ENCODE data around the gene UPF2. TPM values are rescaled to one million over a fixed set of nuclear protein-coding genes. Genes with fewer than 3 reads are reported as not detected.
A peak's percentile ranks its signal among the peaks of the same experiment; 100 is the strongest.
"Not testable (repeated sequence)": the region's sequence is repeated elsewhere in the genome, so short reads cannot be mapped to it uniquely, and the experiment has no call there.

The UPF2 gene, protein sequence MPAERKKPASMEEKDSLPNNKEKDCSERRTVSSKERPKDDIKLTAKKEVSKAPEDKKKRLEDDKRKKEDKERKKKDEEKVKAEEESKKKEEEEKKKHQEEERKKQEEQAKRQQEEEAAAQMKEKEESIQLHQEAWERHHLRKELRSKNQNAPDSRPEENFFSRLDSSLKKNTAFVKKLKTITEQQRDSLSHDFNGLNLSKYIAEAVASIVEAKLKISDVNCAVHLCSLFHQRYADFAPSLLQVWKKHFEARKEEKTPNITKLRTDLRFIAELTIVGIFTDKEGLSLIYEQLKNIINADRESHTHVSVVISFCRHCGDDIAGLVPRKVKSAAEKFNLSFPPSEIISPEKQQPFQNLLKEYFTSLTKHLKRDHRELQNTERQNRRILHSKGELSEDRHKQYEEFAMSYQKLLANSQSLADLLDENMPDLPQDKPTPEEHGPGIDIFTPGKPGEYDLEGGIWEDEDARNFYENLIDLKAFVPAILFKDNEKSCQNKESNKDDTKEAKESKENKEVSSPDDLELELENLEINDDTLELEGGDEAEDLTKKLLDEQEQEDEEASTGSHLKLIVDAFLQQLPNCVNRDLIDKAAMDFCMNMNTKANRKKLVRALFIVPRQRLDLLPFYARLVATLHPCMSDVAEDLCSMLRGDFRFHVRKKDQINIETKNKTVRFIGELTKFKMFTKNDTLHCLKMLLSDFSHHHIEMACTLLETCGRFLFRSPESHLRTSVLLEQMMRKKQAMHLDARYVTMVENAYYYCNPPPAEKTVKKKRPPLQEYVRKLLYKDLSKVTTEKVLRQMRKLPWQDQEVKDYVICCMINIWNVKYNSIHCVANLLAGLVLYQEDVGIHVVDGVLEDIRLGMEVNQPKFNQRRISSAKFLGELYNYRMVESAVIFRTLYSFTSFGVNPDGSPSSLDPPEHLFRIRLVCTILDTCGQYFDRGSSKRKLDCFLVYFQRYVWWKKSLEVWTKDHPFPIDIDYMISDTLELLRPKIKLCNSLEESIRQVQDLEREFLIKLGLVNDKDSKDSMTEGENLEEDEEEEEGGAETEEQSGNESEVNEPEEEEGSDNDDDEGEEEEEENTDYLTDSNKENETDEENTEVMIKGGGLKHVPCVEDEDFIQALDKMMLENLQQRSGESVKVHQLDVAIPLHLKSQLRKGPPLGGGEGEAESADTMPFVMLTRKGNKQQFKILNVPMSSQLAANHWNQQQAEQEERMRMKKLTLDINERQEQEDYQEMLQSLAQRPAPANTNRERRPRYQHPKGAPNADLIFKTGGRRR
- 31.3 TPM for total RNA-seq

DNA sequence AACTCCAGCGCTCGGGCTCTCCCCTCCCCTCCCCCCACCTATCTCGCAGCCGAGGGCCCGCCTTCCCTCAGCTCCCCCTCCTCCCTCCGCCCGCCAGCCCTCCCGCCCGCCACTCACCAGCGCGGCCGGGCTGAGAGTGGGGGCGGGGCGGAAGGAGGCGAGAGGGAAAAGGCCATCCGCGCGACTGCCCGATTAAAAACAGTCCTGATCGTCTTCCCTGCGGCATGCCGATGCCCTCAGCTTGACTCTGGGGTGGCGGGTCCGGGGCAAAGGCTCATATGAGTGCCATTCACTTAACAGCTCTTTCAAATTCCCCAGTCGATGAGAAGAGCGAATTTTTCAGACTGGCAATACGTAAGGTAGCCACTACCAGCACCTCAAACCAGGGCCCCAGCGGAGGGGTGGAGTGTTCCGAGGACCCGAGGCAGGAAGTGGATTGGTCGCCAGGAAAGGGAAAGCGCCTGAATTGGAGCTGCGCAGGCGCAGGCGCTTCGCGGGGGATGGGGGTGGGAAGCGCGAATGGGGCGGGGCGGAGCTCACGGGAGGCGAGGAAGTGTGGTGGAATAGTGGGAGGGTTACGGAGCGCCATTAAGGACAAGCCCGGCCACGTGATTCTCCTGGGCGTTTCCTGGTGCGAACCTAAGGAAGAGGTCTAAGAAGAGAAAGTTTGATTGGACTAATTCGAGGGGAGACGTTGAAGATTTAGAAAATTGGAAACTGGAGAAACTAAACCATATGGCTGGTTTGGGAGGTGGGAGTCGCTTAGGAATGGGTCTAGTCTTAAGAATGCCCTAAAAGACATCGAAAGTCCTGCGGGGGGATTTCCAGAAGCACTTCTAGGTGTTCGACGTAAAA, at the start of gene UPF2:
Gene UPF2 (minus strand): TSS at position 13 of the 855 bp plus-strand sequence. CDS start 7,386 bp downstream, outside the sequence.
- peak; percentile 100 for DNase-seq

DNA sequence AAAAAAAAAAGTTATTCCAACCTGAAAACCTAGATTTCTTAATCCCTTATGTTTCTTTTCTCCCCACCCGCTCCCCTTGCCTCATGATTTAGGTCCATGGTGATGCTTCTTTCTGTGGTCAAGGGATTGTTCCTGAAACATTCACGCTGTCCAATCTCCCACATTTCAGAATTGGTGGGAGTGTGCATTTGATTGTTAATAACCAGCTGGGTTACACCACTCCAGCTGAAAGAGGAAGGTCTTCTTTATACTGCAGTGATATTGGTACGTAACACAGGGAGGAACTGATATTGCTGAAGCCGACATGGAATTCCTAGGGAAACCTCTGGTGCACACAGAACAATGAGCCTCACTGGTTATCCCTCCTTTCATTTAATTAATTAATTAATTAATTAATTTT, 48.8 kb upstream of the UPF2 start:
- no peak for DNase-seq

DNA sequence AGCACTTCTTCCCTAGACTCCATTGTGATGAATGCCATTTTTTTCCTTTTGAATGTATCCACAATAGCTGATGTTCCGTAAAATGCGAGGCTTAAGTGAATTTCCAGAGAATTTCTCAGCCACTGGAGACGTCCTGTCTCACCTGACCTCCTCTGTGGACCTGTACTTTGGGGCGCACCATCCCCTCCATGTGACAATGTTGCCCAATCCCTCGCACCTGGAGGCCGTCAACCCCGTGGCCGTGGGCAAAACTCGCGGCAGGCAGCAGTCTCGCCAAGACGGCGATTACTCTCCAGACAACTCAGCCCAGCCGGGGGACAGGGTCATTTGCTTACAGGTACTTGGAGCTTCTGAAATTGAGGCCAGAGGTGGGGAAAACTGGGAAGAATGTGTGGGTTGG, 46.3 kb upstream of the UPF2 start:
- no peak for DNase-seq

DNA sequence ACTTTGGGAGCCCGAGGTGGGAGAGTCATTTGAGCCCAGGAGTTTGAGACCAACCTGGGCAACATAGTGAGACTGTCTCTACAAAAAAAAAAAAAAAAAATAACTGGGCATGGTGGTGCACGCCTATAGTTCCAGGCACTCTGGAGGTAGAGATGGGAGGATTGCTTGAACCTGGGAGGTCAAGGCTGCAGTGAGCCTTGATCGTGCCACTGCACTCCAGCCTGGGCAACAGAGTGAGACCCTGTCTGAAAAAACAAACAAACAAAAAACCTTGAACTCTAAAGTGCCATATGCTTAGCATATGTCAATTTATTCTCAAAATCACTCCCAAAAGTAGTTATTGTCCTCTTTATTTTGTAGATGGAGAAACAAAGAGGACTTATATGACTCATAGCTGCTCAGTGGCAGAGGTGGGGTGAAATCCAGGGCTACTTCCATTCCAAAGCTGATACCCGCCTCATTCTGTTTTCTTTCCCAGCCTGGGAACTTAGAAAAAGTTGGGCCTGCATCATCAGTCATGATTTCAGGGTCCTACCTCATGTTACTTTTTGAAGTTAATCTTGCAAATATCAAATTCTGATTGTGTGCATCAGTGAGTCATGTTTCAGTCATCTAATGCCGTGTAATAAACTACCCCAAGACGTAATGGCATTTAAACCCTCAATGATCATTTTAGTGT, 39.4 kb upstream of the UPF2 start:
- DNase-seq = no peak

DNA sequence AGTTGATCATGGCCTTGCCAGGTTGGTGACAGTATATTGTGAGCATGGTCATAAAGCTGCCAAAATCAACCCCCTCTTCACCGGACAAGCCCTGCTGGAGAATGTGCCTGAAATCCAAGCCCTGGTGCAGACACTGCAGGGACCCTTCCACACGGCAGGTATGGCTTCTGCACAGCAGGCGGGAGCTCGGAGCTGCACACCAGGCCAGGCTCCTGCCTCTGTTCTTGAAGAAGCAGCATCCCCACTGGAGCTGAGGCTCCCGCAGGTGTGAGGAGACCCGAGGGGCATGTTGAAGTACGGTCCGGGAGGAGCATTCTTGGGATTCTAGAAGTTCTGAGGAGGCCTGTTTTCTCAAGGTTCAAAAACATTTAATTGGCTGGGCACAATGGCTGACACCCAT, 38.9 kb upstream of the UPF2 start:
- no peak for DNase-seq

DNA sequence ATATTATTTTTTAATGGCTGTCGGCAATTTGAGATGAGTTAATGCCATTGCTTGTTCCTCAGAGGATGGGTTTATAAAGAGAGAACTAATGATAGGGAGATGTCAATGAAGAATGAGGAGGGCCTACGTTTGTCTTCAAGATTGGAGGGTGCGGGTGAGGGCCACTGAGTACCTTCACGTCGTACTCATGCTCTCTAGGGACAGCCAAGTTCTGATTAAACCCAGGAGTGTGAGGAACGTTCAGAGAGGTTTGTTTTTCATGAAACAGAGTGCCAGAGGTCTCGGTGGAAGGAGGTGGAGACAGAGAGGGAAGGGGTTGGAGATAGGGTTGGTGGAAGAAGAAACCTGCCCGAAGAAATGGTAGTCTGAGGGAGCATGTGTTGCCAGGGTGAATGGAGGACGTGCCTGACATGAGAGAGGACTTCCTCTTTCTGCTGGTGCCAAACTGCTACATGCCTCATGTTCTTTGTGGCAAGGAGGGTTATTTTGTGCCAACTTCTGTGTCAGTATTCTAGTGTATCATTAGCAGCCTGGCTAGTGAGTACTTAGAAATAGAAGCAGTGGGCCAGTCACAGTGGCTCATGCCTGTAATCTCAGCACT, 35.1 kb upstream of the UPF2 start:
- DNase-seq = no peak

DNA sequence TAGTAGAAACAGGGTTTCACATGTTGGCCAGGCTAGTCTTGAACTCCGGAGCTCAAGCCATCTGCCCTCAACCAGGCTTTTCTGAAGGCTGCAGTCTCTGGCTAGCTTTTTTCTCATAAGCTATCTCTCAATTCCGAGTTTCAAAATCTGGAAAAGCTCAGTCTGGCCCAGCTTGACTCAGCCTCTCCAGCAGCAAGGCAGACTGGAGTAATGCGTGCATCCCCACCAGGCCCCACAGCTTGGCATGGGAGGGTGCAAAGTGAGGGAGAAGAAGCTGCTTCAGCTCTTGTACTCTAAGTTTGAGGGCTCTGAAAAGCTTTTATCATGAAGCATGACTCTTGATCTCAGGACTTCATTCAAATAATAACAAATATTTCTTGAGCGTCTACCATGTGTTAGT, 30.9 kb upstream of the UPF2 start:
- DNase-seq = no peak

DNA sequence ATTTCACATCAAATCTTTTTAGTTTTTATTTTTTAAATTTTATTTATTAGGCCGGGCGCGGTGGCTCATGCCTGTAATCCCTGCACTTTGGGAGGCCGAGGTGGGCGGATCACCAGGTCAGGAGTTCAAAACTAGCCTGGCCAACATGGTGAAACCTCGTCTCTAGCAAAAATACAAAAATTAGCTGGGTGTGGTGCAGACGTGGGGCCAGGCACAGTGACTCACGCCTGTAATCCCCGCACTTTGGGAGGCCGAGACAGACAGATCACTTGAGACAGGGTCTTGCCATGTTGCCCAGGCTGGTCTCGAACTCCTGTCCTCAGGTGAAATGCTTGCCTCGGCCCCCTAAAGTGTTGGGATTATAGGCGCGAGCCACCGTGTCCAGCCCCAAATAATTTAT, 28.8 kb upstream of the UPF2 start:
- DNase-seq = not testable (repeated sequence)

DNA sequence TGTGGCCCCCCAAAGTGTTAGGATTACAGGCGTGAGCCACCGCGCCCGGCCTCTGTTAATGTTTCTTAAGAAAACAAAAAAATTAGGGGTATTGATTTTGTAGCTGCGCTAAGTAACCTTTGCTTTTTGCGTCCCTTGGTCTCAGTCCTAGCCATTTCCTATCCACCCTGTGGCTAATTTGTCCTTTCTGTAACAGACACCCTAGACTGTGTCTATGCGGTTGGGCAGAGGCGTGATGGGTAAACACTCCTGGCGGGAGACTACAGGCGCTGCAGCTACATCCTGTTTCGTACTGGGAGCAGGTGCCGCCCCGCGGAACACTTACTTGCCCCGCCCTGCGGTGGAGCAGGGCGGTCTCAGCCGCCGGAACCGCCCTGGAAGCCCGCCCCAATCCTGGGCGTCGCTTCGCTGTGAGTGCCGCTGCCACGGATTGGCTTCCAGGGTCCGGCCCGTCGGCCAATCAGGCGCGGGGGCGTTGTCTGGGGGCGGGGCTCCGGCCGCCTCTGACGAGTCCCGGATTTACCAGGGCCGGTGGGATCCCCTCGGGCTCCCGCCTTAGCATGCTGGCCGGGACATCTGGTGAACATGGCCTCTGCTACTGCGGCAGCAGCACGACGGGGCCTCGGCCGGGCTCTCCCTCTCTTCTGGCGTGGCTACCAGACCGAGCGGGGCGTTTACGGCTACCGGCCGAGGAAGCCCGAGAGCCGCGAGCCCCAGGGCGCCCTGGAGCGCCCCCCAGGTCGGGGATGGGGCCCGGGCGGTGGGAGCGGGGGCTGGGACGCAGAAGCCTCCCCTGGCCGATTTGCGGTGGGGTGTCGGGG, 26.1 kb upstream of the UPF2 start, which contains the start of gene DHTKD1:
Gene DHTKD1 (plus strand): TSS at position 506 of the 821 bp plus-strand sequence. CDS start 80 bp downstream, at position 586.
- peak; percentile 99 for DNase-seq

DNA sequence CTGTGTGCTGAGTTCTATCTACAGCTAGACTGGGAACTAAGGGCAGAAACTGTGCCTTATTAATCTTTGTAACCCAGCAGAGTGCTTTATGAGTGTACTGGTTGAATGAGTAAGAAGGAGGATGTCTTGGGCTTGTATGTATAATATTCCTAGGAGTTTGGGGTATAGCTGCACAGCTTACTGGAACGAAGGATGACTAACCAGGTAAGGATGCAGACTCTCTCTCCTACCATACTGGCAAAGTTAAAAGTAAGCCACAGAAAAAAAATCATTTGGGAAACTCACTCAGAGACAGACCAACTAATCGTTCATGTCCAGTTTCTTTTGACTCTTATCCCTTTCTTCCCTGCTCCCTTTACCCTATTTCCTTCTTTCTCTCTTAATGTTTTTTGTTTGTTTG, 24.7 kb upstream of the UPF2 start:
- DNase-seq = no peak

DNA sequence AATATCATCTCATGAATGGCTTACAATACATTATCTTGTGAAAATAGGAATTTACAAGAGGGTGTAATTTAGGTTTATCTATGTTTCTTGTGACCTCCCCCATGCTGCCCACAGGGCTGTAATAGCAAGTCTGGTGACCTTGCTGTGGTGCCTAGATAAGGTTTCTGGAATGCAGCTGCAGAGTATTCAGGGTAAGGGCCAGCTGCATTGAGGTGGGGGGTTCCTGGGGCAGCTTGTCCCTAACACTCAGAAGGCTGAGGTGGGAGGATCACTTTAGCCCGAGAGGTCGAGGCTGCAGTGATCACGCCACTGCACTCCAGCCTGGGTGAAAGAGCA, 20.8 kb upstream of the UPF2 start:
- no peak for DNase-seq

DNA sequence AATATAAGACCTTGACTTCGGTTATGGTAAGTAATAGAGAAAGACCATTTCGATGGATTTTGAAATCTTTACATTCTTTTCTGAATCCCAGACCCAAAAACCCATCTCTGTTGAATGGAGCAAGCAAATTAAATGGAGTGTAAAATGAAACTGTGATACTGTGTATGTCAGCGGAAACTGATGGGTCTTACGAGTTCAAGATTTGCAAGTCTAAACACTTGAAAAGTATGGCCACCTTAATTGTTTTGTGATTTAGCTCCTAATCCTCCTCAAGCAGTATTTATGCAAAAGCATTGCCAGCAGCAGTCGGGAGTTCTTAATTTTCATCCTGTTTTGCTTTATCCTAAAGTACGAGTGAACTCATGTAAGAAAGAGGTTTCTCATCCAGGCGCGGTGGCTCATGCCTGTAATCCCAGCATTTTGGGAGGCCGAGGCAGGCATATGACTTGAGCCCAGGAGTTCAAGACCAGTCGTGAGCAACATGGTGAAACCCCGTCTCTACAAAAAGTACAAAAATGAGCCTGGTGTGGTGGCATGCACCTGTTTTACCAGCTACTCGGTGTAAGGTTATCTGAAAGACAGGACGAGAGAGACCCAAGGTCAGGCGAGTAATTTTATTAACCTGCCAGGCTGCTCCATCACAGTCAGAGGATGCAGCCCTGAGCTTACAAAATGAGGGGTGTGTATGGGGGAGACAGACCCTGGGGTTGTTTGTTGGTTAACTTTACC, 20.3 kb upstream of the UPF2 start:
- DNase-seq = peak; percentile 7

DNA sequence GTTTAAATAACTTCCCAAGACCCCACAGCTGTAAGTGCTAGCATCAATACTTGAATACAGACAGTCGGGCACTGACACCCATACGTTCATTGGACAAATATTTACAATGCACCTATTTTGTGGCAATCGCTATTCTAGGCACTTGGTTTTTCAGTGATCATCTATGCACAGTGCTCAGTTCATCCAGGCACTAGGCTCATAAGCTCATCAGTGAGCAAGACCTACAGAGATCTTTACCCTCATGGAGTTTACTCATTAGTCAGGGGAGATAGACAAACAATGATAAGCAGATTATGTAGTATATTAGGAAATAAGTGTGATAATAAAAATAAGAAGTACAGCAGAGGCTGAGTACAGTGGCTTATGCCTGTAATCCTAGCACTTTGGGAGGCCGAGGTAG, 18.5 kb upstream of the UPF2 start:
- DNase-seq = no peak

DNA sequence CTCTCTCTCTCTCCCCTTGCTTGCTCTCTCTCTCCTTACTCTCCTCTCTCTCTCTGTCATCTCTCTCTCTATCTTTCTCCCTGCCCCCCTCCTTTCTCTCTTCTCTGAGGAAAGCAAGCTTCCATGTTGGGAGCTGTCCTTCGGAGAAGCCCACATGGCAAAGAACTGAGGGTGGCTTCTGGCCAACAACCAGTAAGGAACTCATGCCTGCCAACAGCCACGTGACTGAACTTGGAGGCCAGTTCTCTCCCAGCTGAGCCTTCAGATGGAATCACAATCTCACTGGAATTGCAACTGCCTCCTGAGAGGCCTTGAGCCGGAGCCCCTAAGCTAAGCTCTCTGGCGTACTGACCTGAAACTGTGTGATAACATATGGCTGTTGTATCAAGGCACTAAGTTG, 14.1 kb upstream of the UPF2 start:
- no peak for DNase-seq

DNA sequence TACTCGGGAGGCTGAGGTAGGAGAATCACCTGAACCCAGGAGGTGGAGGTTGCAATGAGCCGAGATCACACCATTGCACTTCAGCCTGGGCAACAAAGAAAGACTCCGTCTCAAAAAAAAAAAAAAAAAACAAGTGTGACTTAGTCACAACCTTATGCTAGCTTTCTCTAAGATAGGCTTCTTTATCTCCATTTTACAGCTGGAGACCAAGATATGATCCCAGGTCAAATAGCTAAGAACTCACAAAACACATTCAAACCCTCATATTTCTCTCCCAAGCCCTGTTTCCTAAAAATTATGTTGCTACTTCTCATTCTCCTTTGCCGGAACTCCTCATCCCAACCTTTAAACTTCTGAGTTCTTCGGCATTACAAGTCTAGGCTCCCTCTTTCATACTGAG, 13.1 kb upstream of the UPF2 start:
- no peak for DNase-seq

DNA sequence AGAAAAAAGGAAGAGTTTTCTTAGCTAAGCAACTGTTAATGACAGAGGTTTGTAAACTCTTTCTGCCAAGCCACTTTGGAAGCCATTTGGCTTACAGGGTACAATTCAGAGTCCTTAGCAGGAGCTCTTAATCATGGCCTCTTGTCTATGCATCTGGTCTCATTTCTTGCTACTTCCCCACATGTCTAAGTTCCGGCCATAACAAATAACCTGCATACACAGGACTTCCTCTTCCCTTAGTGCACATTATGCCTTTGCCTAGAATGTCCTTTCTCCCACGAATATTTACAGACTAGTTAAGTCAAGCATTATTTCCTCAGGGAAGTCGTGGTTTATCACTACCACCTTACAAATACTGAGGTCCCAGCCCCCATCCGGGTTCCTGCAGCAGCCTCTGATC, 8.6 kb upstream of the UPF2 start:
- no peak for DNase-seq

DNA sequence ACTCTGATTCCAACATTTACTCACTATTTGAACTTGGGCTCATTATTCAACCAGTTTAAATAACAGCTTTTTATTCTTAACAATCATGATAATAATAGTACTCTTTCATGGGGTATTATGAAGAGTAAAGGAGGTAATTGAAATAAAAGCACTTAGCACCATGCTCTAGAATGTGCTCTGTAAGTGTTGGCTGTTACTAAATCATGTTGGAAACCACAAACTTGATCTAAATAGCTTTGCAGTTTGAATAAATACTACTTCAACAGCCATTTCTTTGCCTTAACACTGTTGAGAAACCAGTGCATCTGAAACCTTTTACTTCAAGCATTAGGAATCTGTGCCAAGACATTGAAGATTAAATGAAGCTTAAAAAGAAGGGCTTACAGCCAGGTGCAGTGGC, 7.9 kb upstream of the UPF2 start:
- DNase-seq = no peak

DNA sequence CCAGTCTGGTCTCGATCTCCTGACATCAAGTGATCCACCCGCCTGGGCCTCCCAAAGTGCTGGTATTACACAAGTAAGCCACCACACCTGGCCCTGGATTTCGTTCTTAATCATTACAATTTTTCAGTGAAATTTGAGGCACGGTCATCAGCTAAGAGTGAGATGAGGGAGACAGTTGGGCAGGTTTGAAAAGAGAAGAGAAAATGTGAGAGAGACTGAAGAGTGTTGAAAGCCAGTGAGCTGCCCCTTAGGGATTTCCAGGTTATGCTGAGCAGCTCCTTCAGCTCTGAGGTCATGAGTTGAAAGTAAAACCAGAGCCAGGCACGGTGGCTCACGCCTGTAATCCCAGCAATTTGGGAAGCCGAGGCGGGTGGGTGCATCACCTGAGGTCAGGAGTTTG, 5.9 kb upstream of the UPF2 start:
- no peak for DNase-seq

DNA sequence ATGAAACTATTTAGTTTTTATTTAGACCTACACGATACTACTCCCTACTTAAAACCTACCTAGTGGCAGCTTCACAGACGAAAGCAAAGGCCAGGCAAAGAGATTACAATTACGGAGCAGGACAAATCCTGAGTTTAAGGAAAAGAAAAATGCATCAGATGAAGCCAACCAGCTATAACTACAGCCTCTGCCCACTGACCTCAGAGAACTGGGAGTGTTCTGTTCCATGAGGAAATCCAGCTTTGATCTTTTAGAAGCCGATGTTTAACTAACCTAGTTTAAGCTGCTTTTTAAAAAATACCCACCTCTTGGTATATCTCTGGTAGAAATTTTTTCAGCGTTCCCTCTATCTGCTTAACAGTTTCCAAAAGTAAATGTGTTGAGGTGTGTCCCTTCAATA, 3.0 kb upstream of the UPF2 start:
- no peak for DNase-seq

All from tongue (tissue), 2 donors.